Bronchial epithelial cell (primary cell): ENCODE results near the gene ATP2B2. TPM values are rescaled to one million over a fixed set of nuclear protein-coding genes. Genes with fewer than 3 reads are reported as not detected.
A peak's percentile ranks its signal among the peaks of the same experiment; 100 is the strongest.

Source experiments
- DNase-seq: peaks from one replicate; pipeline ENCODE4 v3.0.0-alpha.2; 2010; ENCODE audit warnings: low read depth
- FAIRE-seq: peaks from 2 replicates; lab custom pipeline; 2011; peaks lifted over from hg19 to GRCh38; lab: Jason Lieb, UNC
- H3K27me3 ChIP-seq: 2 replicates; pipeline ENCODE4 v1.5.1; 2011; ENCODE audit warnings: low read length; ENCODE audit not compliant: control insufficient read depth, insufficient read depth
- H3K36me3 ChIP-seq: 2 replicates; pipeline ENCODE4 v1.5.1; 2011; ENCODE audit warnings: low read length; ENCODE audit not compliant: control insufficient read depth, insufficient read depth
- H3K4me3 ChIP-seq: 2 replicates; pipeline ENCODE4 v1.5.1; 2011; ENCODE audit warnings: mild to moderate bottlenecking, low read depth, low read length, control low read depth
- total RNA-seq: library from RNA; depleted of rRNA; stranded (reverse); fragments of >200 nt; gene quantifications from 2 replicates; pipeline ENCODE4 v1.2.1, GENCODE V29; 2014
- TF ChIP-seq, protein P1 (sequence below): IDR thresholded peaks from 2 replicates; pipeline ENCODE4 v1.5.1; 2011; ENCODE audit warnings: mild to moderate bottlenecking, moderate library complexity, low read length, control low read depth, inconsistent platforms; ENCODE audit not compliant: insufficient read depth, severe bottlenecking

Gene ATP2B2
- total RNA-seq, 1 donor from 2014 or later, result not detected

DNA sequence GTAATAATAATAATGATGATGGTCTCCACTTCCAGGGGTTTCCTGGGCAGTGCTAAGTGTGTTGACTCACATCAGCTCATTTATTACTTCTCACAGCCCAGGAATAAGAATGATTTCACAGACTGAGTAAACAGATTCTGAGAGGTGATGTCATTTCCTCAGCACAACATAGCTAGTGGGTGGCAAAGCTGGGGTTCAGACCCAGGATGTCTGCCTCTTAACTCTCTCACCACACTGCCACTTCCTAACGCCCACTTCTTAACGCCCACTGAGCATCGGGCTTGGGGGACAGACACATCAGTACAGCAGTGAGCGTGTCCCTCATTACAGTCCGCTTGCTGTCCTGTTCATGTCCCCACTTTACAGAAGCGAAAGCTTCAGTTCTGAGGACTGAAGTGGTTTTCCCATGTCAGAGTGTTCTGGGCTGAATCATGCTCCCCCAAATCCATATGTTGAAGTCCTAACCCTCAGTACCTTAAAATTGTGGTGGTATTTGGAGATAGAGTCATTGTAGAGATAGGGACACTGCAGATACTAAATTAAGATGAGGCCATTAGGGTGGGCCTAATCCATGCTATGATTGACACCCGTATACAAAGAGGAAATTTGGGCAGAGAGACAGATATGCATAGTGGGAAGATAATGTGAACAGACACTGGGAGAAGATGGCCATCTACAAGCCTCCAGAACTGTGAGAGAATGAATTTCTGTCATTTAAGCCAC is 68.0 kb downstream of the ATP2B2 start:
- DNase-seq (peak; percentile 91), FAIRE-seq (peak; percentile 73)
- H3K4me3 ChIP-seq, result no peak overlapping the region
- H3K27me3 ChIP-seq, result no peaks in the 10 kb centered on the region
- H3K36me3 ChIP-seq, result no peaks in the 10 kb centered on the region
- TF ChIP-seq, protein P1, sequence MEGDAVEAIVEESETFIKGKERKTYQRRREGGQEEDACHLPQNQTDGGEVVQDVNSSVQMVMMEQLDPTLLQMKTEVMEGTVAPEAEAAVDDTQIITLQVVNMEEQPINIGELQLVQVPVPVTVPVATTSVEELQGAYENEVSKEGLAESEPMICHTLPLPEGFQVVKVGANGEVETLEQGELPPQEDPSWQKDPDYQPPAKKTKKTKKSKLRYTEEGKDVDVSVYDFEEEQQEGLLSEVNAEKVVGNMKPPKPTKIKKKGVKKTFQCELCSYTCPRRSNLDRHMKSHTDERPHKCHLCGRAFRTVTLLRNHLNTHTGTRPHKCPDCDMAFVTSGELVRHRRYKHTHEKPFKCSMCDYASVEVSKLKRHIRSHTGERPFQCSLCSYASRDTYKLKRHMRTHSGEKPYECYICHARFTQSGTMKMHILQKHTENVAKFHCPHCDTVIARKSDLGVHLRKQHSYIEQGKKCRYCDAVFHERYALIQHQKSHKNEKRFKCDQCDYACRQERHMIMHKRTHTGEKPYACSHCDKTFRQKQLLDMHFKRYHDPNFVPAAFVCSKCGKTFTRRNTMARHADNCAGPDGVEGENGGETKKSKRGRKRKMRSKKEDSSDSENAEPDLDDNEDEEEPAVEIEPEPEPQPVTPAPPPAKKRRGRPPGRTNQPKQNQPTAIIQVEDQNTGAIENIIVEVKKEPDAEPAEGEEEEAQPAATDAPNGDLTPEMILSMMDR, result no peak

DNA sequence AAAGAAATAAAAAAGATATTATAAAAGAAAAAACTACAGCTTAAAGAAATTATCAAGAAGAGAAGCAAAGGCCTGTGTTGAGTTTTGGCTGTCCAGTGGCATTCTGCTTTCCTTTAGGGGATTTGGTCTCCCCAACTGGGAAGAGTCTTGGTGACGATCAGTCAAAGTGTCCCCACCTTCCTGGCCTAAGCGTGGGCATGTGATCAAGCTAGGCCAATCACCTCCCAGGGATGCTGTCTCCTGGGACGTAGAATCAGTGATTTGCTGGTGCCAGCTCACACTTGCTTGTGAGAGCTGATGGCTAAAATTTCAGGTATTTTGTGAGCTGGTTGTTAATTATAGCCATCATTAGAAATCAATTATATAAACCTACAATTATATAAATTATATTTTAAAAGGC is 69.5 kb downstream of the ATP2B2 start:
- H3K36me3 ChIP-seq, result no peaks in the 10 kb centered on the region

DNA sequence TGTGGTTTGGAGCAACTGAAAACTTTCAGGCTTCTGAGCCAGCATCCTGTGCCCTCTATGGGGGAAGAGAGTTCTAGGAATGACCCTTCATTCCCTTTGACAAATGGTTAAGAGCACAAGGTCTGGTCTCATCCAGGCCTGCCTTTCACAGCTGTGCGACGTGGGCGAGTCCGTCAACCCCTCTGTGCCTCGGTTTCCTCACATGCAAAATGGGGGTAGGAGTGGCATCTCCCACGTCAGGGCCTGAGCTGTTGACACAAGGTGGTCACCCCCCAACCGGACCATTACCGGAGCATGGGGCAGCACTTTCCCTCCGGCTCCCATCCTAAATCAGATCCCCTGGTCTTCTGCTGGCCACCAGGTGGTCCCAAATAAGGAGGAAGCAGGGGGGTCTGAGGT is 70.4 kb downstream of the ATP2B2 start:
- DNase-seq (no peak), FAIRE-seq (no peak)
- H3K27me3 ChIP-seq, result no peaks in the 10 kb centered on the region
- TF ChIP-seq, protein P1, result no peak
- no peaks in the 10 kb centered on the region for H3K36me3 ChIP-seq
- H3K4me3 ChIP-seq, result no peak overlapping the region

More for the DNA sequence above, 69.5 kb downstream of the ATP2B2 start:
- TF ChIP-seq, protein P1, result no peak
- H3K4me3 ChIP-seq, result no peak overlapping the region
- no peaks in the 10 kb centered on the region for H3K27me3 ChIP-seq
- no peak for DNase-seq
- FAIRE-seq, result no peak

DNA sequence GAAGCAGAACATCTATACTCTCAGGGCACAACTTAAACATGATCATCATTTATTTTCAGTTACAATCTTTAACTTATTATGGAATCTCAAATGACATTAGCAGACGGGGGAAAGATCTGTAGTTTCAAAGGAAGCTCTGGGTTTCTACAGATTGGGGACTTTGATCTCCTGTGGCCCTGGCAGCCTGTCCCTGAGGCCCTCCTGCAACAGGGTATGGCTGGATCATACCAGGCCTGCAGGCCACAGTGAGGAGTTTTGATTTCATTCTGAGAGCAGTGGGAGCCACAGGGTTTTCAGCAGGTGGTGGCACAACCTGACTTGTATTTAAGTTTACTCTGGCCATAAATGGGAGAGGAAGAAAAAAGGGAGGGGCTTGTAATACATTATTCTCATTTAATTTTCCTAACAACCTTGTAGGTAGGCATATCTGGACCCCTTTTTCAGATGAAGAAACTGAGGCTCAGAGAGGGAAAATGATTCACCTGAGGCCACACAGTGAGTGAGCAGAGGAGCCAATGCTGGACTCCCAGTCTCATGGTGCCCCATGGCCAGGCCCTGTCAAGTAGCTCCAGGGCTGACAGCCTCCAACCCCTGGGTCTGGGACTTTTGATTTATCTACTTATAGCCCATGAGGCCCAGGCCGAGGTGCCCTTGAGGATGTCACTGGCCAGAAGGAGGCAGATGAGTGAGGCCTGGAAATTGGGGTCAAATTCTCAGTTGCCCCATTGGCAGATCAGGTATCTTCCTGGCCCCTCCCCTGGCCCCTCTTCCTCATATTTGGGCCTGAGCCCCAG is 71.0 kb downstream of the ATP2B2 start:
- no peak overlapping the region for H3K4me3 ChIP-seq
- H3K36me3 ChIP-seq, result no peaks in the 10 kb centered on the region
- H3K27me3 ChIP-seq, result peaks cover under 1% of the 10 kb centered on the region
- no peak for FAIRE-seq
- TF ChIP-seq, protein P1, result no peak
- DNase-seq, result no peak

DNA sequence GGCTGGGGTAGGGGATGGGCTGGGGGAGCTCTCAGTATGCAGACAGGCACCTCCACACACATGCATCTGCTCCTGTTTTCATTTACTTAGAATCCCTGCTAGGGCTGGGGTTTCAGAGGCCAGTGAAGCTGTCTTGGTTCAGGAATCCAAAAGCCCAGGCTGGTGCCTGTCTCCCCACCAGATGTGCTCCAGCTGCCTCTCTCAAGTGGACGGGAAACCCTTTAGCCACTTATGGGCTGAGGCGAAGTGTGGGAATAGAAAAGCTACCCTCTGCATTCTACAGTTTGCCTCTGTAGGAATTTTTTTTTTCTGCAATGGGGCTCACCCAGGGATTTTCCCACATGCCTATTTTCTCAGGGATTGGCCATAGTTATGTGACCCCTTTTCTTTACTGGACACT is 72.5 kb downstream of the ATP2B2 start:
- Histone ChIP-seq H3K36me3 (no peaks in the 10 kb centered on the region), H3K27me3 (peaks cover 1% of the 10 kb centered on the region), H3K4me3 (no peak overlapping the region)
- FAIRE-seq (no peak), DNase-seq (no peak)
- TF ChIP-seq, protein P1, result no peak
